Left lobe of liver (tissue), 2 donors: Measurements from ENCODE around the gene HOXB3. TPM values are rescaled to one million over a fixed set of nuclear protein-coding genes. Genes with fewer than 3 reads are reported as not detected.

Experiments
- ATAC-seq: fragments of 200-7000 bp; cut with Tn5 transposase; one replicate; pipeline ENCODE4 v1.9.1; 2020; ENCODE audit warnings: mild to moderate bottlenecking, moderate library complexity
- DNase-seq: peaks from one replicate; pipeline ENCODE4 v3.0.0-alpha.2; 2020; ENCODE audit warnings: low spot score
- total RNA-seq: library from RNA; stranded (reverse); gene quantifications from one replicate; pipeline ENCODE4 v1.2.1, GENCODE V29; 2021
- donor health status: DM: no; HTN: no; CAD: no; lungs with moderate emphysema.
- donor health status: DM: no; HTN: yes; CAD: no.

The HOXB3 gene
- total RNA-seq, 1 donor from 2014 or later, result 1.9 TPM

DNA sequence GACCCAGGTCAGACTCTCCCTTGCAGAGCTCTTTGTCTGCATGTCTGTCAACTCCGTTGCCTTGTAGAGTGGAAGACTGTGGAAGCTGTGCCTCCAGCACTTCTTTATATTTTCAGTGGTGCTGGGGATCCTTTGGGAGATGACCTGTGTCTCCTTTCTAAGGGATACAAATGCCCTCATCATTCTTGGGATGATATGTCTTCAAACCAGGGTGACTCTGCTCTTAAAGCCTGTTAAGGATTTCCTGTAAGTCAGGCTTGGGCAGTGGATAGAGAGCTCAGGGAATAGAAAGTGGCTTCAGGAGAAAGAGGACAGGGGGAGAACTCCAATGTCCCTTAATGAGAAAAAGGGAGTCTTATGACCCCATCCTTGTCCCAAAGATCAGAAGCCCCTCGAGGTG is 1.5 kb downstream of the HOXB3 start:
- ATAC-seq (no peak), DNase-seq (no peak)

DNA sequence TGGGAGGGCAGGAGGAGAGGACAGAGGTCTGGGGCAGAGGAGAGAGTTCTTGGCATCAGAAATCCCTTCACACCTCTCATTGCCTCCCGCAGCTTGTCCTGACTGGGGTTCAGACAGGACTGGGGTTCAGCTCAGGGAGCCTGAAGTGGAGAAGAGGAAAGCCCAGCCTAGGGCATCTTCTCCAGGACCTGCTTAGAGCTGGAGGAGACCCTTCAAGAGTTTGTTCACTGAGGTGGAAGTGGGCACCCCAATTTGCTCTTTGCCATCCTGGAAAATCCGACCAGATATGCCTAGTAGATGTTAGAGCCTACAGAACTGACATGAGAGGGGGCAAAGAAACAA is 2.0 kb downstream of the HOXB3 start:
- DNase-seq, result no peak
- no peak for ATAC-seq

DNA sequence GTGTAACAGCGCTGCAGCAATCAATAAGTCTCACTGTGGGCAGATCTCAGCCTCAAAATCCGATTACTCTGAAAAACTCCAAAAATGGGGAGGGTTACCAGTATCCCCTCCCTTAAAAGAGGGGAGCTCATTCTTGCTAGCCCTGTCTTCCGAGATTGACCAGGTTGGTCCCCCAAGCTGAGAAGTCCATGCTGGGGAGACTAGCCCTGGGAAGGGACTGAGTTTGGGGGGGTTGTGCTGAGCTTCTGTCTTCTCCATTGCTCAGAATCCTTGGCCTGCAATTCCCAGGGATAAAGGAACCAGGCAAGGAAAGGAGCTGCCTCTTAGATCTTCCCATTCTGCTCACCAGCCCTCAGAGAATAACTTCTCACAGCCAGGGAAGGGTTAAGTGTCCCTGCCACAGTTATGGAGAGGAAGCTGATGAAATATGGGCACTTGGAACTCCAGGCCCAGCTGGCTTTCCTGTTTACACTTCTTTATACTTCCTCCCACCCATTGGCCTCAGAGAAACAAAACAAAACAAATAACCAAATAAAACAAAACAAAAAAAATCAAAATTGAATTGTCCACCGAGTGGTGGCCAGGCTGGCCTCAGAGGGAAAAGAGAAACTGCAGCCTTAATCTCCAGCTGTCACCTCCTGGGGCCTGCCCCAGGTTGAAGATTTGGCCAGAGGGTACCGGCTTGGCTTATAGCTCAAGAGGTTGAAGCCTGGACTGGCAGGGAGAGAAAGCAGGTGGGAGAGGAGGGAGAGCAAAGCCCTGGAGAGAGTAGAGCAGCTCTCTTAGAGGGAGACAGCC is 2.6 kb downstream of the HOXB3 start:
- no peak for DNase-seq
- no peak for ATAC-seq

DNA sequence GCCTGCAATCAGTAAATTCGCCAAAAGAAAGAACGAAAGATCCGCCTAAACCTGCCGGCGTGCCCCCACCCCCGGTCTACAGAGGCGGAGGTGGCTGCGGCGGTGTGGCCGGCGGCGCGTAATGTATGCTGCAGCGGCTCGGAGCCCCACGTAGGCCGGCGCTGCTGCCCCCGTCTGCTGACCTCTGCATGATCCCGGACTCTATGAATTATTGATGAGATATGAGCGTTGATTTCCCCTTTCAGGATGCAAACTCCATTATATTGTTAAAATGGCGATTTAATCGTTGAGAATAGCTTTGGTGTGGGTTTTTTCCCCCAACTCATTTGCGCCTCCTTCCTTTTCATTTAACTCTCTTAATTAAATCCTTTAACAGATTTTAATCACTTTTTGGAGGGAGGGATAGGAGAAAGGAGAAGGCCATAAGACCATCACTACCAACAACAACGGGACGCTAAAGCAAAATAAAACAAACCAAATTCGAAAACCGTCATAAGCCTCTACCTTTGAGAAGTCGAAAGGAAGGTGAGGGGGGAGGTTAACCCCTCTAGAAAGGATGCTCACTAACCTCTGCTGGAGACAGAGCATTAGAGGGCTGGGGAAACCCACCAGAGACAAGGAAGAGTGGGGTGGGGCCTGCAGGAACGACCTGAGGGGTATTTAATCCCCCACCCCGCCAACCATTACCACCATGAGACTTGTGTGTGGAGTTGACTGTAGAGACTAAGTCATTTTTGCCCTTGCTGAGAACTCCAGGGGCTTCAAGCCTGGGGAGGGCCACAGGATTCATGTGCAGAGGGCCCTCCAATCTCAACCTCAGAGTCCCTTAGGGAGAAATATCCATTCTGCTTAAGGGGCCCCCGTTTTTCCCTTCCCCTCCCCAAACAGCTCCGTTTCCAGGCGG is 3.4 kb downstream of the HOXB3 start:
- ATAC-seq (no peak), DNase-seq (no peak)

DNA sequence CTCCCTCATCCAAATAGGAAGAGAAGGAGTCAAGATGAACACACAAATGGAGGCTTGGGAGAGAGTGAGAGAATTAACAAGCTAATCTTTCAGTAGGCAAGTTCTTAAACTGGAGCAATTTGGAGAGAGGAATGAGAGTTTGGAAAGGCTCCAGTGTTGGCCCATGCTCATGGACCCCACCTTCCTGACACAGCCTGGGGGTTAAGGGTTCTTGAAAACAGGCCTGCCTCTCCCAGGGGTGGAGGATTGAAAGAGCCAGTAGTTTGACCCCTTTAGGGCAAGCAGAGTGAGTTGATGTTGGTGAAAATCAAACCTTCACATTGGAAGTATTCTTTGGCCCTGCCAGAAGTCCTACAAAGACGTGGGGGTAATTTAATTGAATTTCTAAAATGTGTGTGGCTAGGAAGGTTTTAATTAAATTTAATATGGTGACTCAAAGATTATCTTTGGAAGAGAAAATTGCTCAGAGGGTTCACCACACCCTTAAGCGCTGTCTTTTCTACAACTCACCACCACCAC is 5.8 kb downstream of the HOXB3 start:
- ATAC-seq, result no peak
- no peak for DNase-seq

DNA sequence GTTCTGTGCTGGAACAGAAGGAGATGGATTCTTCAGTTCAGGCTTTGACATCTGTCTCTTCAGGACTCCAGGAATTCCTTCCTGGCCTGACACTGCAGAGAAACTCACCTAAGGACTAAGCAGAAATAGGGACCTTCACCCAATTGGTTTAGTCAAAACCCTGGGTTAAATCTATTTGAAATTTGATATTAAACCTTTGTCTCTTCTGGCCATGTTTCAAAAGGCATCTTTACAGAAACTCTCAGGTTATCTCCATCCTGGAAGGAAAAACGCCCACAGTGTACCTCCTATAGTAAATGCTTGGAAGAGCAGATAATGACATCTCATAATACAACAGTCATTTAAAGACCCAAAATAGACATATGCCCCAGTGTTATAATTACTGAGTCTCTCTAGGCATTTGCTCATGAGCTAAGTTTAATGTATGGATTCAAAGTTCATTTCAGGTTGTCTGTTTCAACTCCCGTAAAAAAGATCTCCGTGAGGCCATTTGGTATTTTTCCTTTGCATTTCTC is 6.3 kb downstream of the HOXB3 start:
- ATAC-seq, result no peak
- no peak for DNase-seq

DNA sequence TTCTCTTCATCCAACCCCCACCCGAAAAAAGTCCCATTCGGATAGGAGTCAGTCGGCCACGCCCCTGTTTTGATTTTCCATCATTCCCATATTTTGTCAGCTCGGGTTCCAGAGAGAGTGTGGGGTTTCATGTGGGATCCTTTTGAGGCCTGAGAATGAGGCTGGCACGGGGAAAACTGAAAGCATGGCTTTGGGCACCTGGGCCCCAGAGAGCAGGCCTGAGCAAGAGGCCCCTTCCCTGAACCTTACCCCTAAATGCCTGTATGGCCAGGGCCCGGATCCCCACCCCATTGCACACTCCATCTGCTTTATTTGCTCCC is 7.3 kb downstream of the HOXB3 start:
- DNase-seq (no peak), ATAC-seq (no peak)

DNA sequence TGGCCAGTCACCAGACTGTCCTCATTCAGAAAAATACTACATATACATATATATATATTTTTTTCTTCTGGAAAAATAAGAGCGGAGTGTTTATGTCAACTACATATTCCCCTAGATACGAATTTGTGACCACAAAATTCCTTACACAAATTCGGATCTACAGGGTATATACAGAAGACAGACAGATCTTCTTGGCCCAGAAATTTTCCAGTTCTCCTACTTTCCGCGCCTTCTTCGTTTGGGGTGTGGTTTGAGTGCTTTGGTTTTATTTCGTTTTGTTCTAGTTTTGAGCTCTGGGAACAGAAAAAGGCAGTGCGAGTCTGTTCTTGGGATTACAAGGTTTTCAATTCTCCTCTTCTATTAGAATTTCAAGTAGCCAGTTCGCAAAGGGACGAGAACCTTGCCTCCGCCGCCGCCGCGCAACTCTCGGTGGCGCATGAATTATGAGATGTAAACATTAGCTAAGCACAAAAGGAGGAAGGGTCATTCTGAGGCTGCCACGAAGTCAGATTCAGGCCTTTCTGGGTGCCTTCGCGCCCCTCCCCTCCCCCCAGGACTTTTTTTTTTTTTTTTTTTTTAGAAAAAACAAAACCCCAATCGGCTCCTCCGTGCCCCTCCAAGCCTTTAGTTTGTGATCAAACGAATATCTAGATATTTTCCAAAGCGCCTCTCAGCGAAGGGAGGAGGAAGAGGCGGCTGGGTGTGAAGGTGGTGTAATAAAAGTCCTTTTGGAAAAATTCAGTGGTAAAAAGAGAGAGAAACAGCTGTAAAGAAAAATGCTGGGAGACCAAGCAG is 10.1 kb downstream of the HOXB3 start:
- DNase-seq (no peak), ATAC-seq (no peak)

DNA sequence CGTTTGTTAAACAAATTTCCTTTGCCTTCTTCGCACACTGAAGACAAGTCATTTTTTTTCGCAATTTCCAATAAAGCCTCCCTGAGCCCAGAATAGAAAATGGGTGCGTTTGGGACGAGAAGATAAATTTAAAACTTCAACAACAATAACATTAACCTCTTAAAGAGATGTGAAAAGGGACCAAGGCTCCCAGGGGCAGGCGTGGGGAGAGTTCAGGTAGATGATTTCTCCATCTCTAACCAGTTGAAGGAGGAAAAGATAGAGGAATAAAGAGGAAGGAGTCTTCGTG is 10.6 kb downstream of the HOXB3 start:
- ATAC-seq, result no peak
- no peak for DNase-seq

DNA sequence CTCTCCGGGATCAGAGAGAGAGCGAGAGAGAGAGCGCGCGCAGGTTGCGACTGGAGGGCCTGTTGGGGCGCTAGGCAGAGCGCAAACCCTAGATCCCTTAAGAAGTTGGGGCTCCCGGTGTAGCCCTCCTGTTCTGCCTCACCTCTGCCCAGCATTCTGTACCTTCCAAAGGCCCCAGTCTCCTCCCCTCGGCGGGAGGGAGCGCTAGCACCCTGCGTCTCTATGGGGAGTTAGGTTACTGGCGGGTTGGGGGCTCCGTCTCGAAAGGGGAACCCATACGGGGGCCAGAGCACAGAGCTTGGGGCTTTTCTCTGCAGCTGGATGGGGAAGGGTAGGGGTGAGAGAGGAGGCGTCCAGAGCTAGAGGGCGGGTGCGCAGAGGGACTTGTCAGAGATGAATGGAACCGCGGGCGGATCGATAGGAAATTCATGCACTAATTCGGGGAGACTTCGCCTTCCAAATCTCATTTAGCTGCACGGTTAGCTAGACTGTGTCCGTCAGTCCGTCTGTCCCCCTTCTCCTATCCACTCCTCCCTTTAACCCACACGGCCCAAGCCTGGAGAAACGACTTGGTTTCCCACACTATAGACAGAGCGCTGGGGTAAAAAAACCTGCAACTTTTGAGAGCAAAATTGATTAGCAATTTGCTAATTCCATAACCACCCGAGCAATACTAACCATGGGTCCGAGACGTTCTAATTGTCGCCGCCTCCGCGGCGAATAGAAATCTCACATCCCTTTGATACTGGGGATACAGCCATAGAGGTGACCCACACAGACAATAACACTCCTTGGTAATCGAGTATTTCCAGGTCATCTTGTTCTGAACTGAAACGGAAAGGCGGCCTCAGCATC is 11.2 kb downstream of the HOXB3 start:
- peak; percentile 6 for ATAC-seq
- DNase-seq, result no peak

DNA sequence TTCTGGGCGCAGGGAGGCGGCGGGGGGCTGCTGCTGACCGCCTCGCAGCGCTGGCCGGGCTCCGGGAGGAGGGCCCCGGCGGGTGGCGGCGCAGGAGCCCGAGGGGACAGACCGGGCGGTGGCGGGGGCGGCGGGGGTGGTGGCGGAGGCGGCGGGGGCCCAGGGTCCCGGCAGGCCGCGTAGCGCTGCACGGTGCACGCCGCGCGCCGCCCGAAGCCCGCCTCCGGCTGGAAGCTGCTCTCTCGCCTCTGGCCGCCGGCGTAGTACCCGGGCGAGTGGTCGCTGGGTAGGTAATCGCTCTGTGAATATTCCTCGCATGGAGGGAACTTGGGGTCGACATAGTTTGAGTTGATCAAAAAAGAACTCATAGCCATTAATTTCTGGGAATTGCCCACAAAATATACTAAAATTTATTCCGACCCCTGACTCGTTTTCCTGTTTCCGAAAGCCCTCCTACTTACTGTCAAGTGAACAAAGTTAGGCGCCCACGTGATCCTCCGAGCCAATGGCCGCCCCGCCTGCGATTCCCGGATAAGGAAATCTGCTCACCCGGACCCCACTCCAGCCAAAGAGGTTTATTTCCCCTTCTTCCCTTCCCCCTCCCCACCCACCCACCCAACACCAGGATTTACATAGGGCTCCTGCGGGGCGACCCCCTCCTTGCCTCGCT is 12.0 kb downstream of the HOXB3 start, which contains the start of gene HOXB4:
Gene HOXB4 (minus strand): TSS at position 405 of the 670 bp plus-strand sequence. CDS start 31 bp downstream, at position 374.
- ATAC-seq (peak; percentile 55), DNase-seq (peak; percentile 65)

DNA sequence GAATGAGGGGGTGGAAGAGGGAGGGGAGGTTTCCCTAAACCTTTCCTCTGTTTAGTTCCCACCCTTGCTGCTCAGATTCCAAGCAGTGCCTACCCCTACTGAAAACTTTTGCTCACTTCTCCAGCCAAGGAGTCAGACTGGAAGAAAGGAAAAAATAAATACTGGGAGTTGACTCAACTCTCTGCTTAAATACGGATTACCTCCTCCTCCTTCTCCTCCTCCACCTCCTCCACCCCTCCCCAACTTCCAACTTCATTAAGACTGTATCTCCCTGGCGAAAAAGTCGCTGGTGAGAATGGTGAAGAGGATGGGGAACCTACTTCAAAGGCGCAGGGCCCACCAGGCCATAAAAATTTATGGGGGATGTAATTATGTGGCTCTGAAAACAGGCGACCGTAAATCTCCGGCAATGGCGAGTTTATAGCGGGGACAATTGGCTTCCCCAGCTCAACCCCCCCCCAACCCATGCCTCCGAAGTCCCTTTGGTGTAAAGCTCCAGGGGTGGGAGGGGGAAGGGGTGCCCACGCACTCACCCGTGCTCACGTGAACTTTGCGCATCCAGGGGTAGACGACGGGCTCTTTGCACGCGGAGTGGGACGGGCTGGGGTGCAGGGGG is 12.6 kb downstream of the HOXB3 start:
- no peak for ATAC-seq
- no peak for DNase-seq

DNA sequence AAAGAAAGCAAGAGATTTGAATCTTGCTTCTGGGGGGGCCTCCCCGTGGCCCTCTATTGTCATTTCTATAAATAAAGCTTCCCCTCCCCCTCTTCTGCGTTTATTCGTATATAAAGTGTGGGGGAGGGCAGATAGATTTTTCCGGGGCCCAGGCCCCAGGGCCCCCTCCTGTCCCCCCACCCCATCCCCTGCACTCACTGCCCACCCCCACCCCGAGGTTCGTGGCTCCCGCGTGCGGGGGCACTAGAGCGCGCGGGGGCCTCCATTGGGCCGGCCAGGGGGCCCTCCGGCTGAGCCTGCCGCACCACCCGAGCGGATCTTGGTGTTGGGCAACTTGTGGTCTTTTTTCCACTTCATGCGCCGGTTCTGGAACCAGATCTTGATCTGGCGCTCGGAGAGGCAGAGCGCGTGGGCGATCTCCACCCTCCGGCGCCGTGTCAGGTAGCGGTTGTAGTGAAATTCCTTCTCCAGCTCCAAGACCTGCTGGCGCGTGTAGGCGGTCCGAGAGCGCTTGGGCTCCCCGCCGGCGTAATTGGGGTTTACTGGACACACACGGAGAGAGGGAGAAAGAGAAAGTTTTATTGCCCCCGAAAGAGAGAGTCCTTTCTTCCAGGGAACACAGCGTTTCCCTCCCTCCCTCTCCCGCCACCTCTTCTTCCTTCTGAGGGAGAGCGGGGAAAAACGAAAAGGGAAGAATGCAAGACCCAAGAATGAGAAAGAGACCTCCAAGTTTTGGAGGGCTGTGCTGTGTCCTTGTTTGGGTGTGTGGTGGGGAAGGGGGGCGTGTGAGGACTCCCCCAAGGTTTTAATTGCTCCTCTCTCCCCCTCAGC is 13.3 kb downstream of the HOXB3 start:
- DNase-seq, result no peak
- ATAC-seq, result no peak

DNA sequence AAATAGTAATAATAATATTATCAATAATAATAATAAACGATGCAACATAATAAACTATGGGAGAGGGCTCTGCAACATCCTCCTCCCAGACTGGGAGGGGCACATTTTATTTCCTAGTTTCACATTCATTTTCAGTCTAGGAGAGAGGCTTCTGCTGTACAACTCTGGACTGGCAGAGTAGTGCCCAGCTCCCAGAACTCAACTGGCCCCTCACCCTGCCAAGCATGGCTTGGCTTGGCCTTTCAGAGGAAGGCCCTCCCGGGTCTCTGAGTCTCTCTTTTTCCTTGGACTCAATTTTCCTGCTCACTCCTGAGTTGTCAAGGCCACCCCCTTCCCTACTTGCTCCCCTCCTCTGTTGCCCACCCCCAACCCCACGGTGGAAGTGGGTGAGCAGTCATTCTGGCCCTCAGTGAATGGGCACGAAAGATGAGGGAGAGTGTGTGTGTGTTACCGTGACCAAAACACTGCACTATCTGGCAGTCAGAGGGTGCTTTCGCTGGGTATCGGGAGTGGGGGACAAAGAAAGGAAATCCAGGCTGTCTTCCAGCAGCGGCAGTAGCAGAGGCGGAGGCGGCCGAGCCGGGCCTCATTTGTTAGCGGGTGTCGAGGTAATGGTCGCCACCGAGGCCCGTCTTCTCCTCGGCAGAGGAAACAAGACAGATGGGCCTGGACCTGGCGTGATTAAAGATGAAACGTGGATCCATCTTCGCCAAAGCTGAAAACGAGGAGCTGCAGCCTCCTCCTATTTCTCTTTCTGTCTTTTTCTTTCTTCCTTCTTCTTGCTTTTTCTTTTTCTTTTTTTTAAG is 14.2 kb downstream of the HOXB3 start:
- peak; percentile 35 for ATAC-seq
- no peak for DNase-seq

DNA sequence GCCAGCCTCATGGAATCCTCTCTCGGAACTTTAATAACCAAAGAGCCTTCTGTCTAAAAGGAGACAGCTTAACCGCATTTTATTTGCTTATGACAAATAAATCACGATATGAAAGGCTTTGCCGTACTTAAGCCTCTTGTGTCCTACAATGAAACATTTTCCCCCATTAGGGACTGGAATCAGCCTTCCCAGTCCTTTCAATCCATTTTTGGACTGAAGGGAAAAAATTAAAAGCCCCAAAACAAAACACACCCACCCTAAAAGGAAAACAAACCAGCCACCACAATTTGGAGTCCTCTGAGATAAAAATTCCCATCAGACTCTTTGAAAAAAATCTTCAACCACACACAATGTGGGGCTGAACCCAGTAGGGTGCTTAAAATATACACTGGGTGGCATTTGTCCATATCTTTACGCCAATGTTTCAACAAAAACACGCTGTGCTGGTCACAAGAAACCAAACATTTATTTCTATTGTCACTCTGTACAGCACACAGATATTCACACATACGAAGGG is 14.9 kb downstream of the HOXB3 start:
- no peak for ATAC-seq
- DNase-seq, result no peak

DNA sequence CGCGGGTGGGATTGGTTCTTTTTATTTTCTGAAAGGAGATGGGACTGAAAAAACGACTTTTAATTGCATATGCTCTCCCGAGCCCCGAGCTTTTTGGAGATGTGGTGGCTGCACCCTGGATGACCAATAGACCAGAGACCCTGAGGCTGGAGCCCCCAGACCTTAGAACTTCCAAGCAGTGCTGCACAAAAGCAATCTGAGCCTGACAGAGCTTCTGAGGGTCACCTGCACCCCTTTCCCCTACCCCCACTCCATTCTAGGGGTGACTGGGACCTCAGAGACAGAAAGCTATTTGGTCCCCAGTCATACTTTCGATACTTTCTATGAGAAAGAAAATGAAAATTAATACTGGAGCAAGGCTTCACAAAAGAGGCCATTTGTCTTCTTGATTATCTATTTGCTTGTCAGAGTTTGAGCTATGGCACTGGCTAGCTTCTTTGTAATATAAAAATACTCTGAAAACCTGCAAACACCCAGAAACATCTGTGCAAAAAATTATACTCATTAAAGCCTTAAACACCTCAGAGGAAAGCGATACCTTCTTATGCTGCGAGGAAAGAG is 15.5 kb downstream of the HOXB3 start:
- ATAC-seq, result no peak
- no peak for DNase-seq

DNA sequence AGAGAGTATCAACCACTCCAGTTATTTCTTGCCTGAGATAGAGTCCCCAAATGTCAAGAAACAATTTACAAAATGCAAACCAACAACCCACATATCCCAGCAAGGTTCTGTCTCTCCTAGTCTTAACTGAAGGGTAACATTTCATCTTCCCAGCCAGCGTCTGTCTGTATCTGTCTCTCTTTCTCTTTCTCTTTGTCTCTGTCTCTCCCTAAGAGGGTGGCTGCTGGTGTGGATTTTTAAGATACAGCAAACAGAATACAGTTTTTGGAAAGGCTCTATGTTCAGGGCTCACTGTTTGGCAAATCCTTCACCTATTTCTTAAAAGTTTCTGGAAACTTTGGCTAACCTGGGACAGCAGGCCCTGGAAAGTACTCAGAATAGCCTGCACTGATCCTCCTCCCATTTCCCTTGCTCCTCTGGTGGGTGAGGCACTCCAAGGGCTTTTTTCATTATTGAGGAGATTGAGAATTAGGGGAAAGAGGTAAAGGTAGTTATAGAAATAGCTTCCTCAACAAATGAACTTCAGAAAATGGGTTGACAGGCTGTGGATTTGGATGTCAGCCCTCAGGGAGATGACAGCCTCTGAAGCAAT is 18.1 kb downstream of the HOXB3 start:
- no peak for DNase-seq
- ATAC-seq, result no peak
